HG03378 (cell line): ENCODE results near the gene ABCC1.
"Not testable (repeated sequence)": the region's sequence is repeated elsewhere in the genome, so short reads cannot be mapped to it uniquely, and the experiment has no call there.

ENCODE experiments used
- ATAC-seq: cut with Tn5 transposase; IDR thresholded peaks from one replicate; pipeline ENCODE4 v1.9.1; 2021; ENCODE audit warnings: mild to moderate bottlenecking, moderate library complexity; ENCODE audit not compliant: unreplicated experiment

ABCC1 gene

DNA sequence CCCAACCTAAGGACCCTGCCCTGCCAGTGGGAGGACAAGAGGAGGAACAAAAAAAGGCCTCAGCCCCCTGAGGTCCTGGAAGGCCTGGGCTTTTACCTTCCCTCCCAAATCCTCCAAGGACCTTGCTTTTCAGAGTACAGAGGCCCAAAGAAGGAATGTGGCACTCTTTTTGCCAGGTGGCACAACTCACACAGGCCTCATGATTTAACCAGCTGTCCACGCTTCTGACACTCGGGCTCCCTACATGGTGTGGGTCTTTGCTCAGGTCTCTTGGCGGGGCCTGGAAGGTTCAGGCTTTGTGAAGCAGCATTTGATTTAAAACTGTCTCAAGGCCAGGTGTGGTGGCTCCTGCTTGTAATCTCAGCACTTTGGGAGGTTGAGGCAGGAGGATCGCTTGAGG is 153.3 kb downstream of the ABCC1 start:
- no peak for ATAC-seq

DNA sequence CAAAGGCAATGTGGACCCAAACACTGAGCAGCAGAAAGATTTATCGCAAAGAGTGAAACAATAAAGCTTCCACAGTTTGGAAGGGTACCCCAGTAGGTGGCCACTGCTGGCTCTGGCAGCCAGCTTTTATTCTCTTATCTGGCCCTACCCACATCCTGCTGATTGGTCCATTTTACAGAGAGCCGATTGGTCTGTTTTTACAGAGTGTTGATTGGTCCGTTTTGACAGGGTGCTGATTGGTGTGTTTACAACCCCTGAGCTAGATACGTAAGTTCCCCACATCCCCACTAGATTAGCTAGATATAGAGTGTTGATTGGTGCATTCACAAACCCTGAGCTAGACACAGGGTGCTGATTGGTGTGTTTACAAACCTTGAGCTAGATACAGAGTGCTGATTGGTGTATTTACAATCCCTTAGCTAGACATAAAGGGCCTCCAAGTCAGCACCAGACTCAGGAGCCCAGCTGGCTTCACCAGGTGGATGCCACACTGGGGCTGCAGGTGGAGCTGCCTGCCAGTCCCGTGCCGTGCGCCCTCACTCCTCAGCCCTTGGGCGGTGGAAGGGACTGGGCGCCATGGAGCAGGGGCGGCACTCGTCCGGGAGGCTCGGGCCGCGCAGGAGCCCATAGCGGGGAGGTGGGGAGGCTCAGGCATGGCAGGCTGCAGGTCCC is 154.9 kb downstream of the ABCC1 start:
- not testable (repeated sequence) for ATAC-seq

DNA sequence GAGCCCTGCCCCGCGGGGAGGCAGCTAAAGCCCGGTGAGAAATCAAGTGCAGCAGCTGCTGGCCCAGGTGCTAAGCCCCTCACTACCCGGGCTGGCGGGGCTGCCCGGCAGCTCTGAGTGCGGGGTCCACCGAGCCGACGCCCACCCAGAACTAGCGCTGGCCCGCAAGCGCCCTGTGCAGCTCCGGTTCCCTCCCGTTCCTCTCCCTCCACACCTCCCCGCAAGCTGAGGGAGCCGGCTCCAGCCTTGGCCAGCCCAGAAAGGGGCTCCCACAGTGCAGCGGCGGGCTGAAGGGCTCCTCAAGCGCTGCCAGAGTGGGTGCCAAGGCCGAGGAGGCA is 155.4 kb downstream of the ABCC1 start:
- ATAC-seq, result not testable (repeated sequence)

DNA sequence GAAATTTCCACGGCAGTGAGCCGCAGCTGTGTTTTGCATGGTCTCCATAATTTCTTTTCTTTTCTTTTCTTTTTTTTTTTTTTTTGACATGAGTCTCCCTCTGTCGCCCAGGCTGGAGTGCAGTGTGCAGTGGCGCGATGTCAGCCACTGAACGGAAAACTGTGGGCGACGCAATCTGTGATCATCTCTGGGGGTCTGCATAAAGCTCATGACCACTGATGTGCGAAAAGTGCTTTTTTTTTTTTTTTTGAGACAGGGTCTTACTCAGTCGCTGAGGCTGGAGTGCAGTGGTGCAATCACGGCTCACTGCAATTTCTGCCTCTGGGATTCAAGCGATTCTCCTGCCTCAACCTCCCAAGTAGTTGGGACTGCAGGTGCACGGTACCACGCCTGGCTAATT is 156.2 kb downstream of the ABCC1 start:
- ATAC-seq, result no peak

DNA sequence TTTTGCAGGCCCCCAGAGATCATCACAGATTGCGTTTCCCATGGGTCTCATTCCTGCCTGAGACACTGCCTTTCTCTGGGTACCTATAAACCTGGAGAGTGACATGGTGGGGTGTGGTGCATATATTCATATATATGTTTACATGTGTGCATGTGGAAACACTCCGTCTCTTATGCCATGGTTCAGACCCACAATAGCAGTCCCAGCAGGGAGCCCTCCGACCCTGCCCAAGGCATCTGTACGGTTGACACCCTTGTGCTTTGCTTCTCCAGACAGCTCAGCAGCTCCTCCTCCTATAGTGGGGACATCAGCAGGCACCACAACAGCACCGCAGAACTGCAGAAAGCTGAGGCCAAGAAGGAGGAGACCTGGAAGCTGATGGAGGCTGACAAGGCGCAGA is 157.1 kb downstream of the ABCC1 start:
- no peak for ATAC-seq

DNA sequence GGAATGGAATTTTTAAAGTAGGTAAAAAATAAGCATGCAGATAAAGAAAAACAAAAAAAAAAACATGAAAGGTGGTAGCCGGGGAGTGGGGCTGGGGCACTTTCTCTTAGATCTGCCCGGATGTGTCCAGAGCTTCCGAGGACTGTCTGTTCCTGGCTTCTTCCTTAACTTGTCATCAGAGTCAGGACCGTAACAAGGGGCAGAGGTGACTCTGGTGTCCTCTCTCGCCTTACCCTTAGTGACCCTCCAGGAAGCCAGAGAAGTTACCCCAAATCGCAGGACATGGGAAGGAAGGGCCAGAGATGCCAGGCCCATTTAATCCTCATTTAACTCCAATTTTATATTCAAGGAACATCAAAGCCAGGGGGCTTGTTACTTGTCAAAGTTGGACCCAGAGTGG is 158.4 kb downstream of the ABCC1 start:
- no peak for ATAC-seq

DNA sequence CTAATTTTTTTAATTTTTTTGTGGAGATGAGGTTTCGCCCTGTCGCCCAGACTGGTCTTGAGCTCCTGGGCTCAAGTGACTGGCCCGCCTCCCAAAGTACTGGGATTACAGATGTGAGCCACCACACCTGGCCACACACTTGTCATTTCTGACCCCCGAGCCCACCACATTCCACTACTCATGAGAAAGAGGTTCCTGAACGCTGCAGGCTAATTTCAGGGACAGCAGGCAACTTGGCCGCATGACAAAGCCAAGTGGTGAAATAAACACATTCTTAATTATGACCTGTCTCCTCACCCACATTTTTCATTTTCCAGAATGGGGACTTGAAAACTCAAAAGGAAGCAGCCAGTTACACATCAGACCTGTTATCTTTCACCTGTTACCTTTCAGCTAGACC is 159.3 kb downstream of the ABCC1 start:
- no peak for ATAC-seq

DNA sequence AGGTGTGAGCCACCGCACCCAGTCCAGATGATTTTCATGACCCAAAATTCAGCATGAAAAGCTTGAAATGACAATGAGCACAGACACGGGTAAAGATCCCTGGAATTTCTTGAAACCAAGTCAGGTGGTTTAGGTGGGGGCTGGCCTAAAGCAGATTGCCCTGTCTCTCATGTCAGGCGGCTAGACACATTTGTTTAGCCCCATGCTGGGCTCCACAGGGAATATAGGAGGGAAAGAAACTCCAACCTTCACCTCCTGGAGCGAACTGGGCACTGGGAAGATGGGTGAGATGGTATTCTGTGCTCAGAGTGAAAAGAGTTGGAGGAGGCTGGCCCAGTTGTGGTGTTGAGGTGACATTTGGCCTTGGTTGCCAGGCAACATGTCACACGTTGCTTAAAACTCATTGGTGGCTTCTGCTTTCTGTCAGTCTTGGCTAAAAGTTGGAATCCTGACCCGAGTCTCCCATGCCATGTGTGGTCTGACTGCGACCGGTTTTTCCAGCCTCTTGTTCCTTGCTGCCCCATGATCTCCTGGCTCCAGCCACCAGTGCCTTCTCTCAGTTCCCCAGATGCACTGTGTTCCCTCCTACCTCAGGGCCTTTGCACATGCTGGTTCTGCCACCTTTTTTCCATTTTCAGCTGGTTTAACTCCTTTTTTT is 160.2 kb downstream of the ABCC1 start:
- ATAC-seq, result no peak

DNA sequence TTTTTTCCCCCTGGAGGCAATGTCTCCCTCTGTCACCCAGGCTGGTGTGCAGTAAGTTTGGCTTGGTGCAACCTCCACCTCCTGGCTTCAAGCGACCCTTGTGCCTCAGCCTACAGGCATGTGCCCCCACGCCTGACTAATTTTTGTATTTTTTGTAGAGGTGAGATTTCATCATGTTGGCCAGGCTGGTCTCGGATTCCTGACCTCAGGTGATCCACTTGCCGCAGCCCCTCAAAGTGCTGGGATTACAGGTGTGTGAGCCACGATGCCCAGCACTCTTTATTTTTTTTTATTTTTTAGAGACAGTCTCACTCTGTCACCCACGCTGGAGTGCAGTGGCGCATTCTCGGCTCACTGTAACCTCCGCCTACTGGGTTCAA is 160.7 kb downstream of the ABCC1 start:
- no peak for ATAC-seq

DNA sequence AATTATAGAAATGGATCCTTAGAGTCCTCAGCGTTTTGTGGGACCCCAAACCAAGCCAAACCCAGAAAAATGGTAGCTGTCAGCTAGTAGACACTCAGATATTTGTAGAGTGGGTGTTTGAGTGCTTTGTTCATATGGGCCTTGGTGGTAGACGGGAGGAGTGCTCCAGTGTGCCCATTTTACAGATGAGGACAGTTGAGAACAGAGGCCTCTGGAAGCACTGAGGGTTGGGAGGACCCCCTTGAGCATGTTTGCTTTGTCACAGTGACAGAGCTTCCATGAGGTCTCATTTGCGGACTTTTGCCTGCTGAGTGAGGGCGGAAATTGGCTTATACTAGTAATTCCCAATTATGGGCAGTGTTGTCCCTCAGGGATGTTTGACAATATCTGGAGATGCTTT is 162.2 kb downstream of the ABCC1 start:
- no peak for ATAC-seq

DNA sequence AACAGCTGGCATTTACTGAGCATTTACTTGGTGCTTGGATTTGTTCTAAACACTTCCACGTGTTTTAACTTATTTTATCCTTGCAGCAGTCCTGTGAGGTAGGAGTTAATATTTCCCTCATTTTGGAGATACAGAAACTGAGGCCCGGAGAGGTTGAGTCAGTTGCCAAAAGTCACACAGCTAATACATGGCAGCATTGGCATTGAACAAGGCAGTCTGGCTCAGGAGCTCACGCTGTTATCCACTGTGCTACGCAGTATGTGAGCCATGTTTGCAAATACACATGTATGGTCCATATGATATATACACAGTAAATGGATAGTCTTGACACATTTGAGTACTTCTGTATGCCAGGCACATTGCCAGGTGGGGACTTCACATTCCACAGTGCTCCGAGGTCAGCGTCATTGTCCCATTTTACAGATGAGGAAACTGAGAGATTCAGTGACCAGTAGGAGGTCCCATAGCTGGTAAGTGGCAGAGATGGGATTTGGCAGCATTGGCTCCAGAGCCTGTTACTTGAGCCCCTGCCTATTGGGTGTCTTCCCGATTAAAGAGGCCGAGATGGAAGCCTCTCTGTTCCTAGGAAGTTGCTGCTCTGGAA is 163.1 kb downstream of the ABCC1 start:
- ATAC-seq, result no peak

DNA sequence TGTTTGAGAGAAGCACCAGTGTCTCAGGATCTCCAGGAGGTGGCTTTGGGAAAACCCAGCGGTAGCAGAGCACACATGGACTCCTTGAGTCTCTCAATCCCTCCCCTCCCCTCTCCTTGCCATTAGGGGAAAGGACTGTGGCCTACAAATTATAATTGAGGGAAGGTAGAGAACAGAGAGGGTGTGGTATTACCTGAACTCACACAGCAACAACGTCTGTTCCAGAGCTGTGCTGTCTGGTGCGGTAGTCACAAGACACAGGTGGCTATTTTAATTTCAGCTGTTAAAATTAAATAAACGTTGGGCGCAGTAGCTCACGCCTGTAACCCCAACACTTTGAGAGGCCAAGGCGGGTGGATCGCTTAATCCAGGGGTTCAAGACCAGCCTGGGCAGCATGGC is 163.7 kb downstream of the ABCC1 start:
- ATAC-seq, result no peak

DNA sequence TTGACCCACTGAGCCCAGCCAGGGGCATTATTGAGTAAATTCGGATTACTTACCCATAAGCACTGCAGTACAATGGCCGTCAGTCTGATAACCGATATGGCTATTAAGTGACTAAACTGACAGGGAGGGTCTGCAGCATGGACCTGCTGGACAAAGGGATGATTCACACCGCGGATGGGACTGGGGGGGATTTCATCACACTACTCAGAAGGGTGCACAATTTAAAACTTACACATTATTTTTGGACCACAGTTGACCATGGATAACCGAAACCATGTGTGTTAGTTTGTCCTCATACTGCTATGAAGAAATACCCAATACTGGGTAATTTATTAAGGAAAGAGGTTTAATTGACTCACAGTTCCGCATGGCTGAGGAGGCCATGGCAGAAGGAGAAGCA is 167.4 kb downstream of the ABCC1 start:
- ATAC-seq, result no peak

DNA sequence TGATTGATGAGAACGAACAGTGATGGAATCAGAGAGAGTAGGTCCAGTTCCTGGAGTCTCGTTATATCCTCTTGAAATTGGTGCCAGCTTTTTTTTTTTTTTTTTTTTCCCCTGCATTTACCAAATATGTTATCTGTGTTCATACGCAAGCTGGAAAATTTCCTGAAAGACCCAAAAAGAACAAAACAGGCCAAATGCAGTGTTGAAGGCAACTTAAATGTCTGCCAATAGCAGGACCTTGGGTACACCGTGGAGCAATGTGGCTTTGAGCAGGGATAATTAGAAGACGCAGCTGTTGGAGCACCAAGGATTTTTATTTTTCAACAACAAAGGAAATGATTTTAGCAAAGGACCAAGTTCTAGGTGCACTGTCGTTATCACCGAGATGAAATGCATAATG is 168.9 kb downstream of the ABCC1 start:
- no peak for ATAC-seq

DNA sequence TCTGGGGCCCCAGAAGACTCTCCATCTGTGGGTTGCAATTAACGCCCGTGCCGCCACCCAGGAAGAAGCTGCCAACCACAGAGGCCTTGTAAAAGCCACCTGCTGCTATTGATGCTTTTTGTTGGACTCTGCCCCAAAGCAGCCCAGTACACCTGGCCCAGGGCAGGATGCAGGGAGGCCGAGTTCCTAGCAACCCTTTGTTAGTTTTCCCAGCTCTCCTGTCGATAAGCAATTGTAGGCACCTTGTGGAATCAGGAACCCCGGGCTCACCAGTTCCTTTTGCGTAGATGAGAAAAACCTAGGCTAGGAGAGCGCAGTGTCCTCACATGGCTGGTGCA is 170.6 kb downstream of the ABCC1 start:
- no peak for ATAC-seq

DNA sequence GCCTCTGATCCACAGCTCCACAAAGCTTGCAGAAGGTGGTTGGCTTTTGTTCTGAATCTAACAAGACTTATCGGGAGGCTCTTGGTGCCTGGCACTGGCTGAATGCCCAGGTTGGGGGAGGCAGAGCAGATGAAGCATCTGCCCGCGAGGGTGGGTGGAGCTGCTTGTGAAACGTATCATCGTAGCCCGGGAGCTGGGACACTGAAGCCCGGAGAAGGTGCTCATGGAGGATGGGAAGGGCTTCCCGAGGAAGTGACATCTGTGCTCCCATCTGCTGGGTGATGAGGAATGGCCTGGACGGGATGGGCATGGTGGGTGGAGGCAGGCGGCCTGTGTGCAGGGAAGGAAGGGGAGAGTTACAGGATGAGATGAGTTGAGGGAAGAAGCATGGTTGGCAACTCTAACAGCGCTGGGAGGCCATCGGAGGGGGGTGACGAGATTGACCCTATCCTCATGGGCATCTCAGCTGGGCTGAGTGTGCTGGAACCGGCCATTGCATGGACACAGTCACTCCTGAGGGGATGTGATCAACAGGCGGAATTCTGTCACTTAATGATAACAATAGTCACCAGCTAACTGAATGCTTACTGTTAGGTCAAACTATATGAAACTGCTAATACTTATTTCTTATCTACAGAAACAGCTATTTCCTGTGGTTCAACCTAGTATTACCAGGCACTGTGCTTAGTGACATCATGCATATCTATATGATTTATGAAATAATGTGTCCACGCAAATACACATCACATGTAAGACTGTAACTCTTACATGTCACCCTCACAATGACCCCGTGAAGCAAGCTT is 171.2 kb downstream of the ABCC1 start:
- no peak for ATAC-seq

DNA sequence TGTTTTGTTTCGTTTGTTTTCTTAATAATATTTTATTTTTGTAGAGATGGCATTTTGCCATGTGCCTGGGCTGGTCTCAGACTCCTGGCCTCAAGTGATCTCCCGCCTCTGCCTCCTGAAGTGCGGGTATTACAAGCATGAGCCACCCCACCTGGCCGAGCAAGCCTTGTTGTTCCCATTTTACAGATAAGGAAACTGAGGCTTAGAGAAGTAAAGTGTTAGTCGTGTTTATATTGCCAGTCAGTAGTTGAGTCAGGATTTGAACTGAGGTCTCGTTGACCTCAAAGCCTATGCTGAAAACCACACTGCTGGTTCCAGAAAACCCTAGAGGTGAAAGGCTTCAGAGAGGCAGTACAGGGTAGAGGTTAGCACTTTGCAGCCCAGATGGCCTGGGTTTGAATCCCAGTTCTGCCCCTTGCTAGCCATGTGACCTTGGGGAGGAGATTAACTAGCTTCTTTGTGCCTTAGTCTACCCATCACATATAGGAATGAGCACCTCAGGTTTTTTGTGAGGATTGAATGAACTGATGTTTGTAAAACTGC is 171.8 kb downstream of the ABCC1 start:
- no peak for ATAC-seq

DNA sequence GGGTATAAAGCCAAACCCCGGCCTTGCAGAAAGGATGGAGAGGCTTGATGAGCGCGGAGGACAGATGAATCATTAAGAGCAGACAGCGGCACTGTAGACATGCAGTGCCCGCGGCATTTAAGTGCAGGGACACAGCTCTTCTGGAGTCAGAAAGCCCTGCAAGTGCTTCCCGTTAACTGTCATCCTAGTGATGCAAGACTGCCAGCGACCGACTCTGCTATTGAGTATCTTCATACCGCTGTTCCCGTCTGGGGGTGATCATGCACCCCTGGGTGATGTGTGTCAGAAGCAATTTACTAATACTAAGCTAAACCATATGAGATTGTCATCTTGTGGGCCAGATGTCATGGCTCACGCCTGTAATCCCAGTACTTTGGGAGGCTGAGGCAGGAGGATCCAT is 172.8 kb downstream of the ABCC1 start:
- ATAC-seq, result no peak

DNA sequence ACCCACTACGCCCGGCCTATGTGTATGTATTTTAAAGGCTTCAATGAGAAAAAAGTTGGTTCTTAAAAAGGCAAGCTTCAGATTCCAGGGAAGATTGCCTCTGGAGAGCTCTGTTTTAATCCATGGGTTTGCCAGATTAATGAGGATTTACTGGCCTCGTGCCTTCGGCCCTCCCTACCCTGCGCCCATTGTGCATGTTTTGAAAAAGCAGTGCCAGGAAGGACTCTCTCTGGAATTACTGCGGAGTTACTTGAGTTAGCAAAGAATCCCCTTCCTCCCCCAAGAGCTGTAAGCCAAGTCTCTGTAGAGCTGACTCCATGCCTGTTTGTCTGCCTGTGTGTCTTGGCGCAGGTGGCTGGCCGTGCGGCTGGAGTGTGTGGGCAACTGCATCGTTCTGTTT is 175.0 kb downstream of the ABCC1 start:
- no peak for ATAC-seq

DNA sequence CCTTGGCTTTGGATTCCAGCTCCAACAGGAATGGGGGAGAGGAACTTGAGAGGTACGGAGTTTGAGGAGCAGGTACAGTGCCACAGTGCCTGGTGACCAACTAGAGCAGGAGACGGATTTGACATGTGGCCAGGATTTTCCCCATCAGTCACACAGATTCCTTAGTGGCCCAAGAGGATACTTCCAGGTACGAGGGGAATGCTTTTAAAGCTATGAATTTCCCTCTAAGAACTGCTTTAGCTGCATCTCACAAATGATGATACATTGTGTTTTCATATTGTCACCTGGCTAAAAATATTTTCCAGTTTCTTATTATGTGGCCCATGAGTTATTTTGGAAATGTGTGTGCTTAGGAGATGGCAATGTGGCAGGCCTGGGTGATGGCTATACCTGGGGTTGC is 175.6 kb downstream of the ABCC1 start:
- no peak for ATAC-seq

DNA sequence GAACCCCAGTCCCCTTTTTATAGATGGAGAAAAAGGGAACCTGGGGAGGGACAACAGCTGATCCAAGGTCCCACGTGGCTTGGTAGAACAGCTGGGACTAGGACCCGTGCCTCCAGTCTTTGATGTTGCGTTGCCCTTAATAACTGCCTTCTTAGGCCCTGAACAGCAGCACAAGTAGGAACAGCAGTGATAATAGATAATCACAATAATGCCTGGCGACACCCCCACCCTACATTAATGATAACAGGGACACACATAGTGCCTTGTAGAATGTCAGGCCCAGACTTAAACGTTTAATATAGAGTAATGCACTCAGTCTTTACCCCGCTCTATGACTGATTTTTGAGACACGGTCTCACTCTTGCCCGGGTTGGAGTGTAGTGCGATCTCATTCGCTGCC is 177.5 kb downstream of the ABCC1 start:
- ATAC-seq, result no peak
